Measurements from ENCODE around the gene CCDC54.

GRCh38 chr3:107344722-107345121 lies 32.5 kb upstream of the CCDC54 start:
- TF ChIP-seq POLR2A (IDR thresholded peaks at IDR 0.05) (no peak), CTCF (IDR thresholded peaks at IDR 0.05) (no peak)

Measured in body of pancreas (tissue), 4 donors.